Type B pancreatic cell (in vitro differentiated cells): ENCODE results near the gene TGFB2. TPM values are rescaled to one million over a fixed set of nuclear protein-coding genes. Genes with fewer than 3 reads are reported as not detected.

ENCODE experiments used
- DNase-seq: peaks from one replicate; pipeline ENCODE4 v3.0.0; 2021; ENCODE audit warnings: mixed read lengths; ENCODE audit not compliant: unreplicated experiment; ENCODE audit errors: extremely low spot score
- H3K27ac Mint-ChIP-seq: 2 replicates; pipeline ENCODE4 v1.8.0; 2021; ENCODE audit warnings: mild to moderate bottlenecking, mixed read lengths
- H3K27me3 Mint-ChIP-seq: 2 replicates; pipeline ENCODE4 v1.8.0; 2021; ENCODE audit warnings: mixed read lengths
- H3K36me3 Mint-ChIP-seq: 2 replicates; pipeline ENCODE4 v1.8.0; 2021; ENCODE audit warnings: mixed read lengths
- H3K4me1 Mint-ChIP-seq: one replicate; pipeline ENCODE4 v1.8.0; 2021; ENCODE audit warnings: mixed read lengths; ENCODE audit not compliant: unreplicated experiment
- H3K4me3 Mint-ChIP-seq: 2 replicates; pipeline ENCODE4 v1.8.0; 2021; ENCODE audit warnings: mild to moderate bottlenecking, mixed read lengths
- H3K9me3 Mint-ChIP-seq: 2 replicates; pipeline ENCODE4 v1.8.0; 2021; ENCODE audit warnings: mixed read lengths
- CTCF ChIP-seq: fragments of 200-600 bp; sonication (generic); conservative IDR thresholded peaks from 2 replicates; pipeline ENCODE4 v1.5.0; 2021; ENCODE audit warnings: antibody characterized with exemption, mild to moderate bottlenecking
- long read RNA-seq: library from polyadenylated mRNA; unstranded; transcript quantifications from one replicate; pipeline ENCODE4 v2.0.0, GENCODE V29; 2020
- total RNA-seq: library from RNA; stranded (reverse); gene quantifications from 2 replicates; pipeline ENCODE4 v1.2.1, GENCODE V29; 2021; ENCODE audit warnings: low replicate concordance

TGFB2 gene
- total RNA-seq = 18.4 and 207 TPM in 2 replicates
- long read RNA-seq, full-length matches to known transcripts = 12 of 17 reads
- long read RNA-seq, partial matches to known transcripts = 2 of 17 reads
- long read RNA-seq, other reads (novel, unspliced or antisense) = 3 of 17 reads

GRCh38 chr1:218344814-218345672 lies at the start of gene TGFB2:
Gene TGFB2, plus strand, starts transcription at chr1:218345336. Its CDS starts 1,366 bp downstream, at chr1:218346702.
- Mint-ChIP-seq H3K27ac (peak within 1 kb of the TSS; percentile 85), H3K9me3 (no peaks in the 10 kb centered on the region), H3K4me3 (no peak within 1 kb of the TSS), H3K4me1 (peaks cover 25% of the 10 kb centered on the region), H3K27me3 (peaks cover 37% of the 10 kb centered on the region), H3K36me3 (peaks cover 9% of the 10 kb centered on the region)
- no peak for DNase-seq
- TF ChIP-seq CTCF = no peak

GRCh38 chr1:218296162-218296561 lies 49.0 kb upstream of the TGFB2 start:
- H3K9me3 Mint-ChIP-seq = no peaks in the 10 kb centered on the region
- H3K4me3 Mint-ChIP-seq = no peak overlapping the region
- DNase-seq = no peak
- no peaks in the 10 kb centered on the region for H3K27me3 Mint-ChIP-seq
- peaks cover 10% of the 10 kb centered on the region for H3K36me3 Mint-ChIP-seq
- no peak for TF ChIP-seq CTCF
- no peak overlapping the region for H3K27ac Mint-ChIP-seq
- H3K4me1 Mint-ChIP-seq = peaks cover 14% of the 10 kb centered on the region

- Mint-ChIP-seq H3K36me3 (peaks cover 15% of the 10 kb centered on the region), H3K4me3 (no peak overlapping the region), H3K27ac (no peak overlapping the region), H3K27me3 (no peaks in the 10 kb centered on the region), H3K9me3 (no peaks in the 10 kb centered on the region), H3K4me1 (peaks cover 20% of the 10 kb centered on the region)
- no peak for TF ChIP-seq CTCF
- DNase-seq = no peak
Observed at GRCh38 chr1:218297461-218297860, 47.7 kb upstream of the TGFB2 start.

GRCh38 chr1:218297867-218298266 lies 47.3 kb upstream of the TGFB2 start:
- peaks cover 20% of the 10 kb centered on the region for H3K4me1 Mint-ChIP-seq
- no peaks in the 10 kb centered on the region for H3K27me3 Mint-ChIP-seq
- no peak for DNase-seq
- no peak overlapping the region for H3K4me3 Mint-ChIP-seq
- no peak overlapping the region for H3K27ac Mint-ChIP-seq
- peaks cover 17% of the 10 kb centered on the region for H3K36me3 Mint-ChIP-seq
- no peaks in the 10 kb centered on the region for H3K9me3 Mint-ChIP-seq
- TF ChIP-seq CTCF = no peak

- no peaks in the 10 kb centered on the region for H3K9me3 Mint-ChIP-seq
- no peaks in the 10 kb centered on the region for H3K27me3 Mint-ChIP-seq
- DNase-seq = no peak
- H3K36me3 Mint-ChIP-seq = peaks cover 17% of the 10 kb centered on the region
- no peak for TF ChIP-seq CTCF
- H3K4me3 Mint-ChIP-seq = no peak overlapping the region
- H3K27ac Mint-ChIP-seq = no peak overlapping the region
- peaks cover 20% of the 10 kb centered on the region for H3K4me1 Mint-ChIP-seq
Observed at GRCh38 chr1:218298398-218298797, 46.7 kb upstream of the TGFB2 start.
